NB4 (cell line): ENCODE measurements around the gene GNAO1.

Experiments used
- DNase-seq: peaks from one replicate; pipeline ENCODE4 v3.0.0; 2010; ENCODE audit warnings: low read depth
- H3K4me3 ChIP-seq: one replicate; pipeline ENCODE4 v1.5.1; 2011; ENCODE audit warnings: mild to moderate bottlenecking, low read depth, low read length, moderate library complexity
- CTCF ChIP-seq: IDR thresholded peaks from one replicate; pipeline ENCODE4 v1.5.1; 2012; ENCODE audit warnings: low read depth, low read length
- MYC ChIP-seq: IDR thresholded peaks from 2 replicates; pipeline ENCODE4 v1.6.1; 2011; ENCODE audit warnings: low read depth, low read length
- POLR2A ChIP-seq: IDR thresholded peaks from 2 replicates; pipeline ENCODE4 v1.6.1; 2011; ENCODE audit warnings: mild to moderate bottlenecking; ENCODE audit not compliant: insufficient read length; ENCODE audit errors: extremely low read depth
- TF ChIP-seq, protein P1 (sequence below): IDR thresholded peaks from 2 replicates; pipeline ENCODE4 v1.6.1; 2011; ENCODE audit warnings: low read depth, low read length

The GNAO1 gene

GRCh38 chr16:56252835-56253234, 61.5 kb downstream of the GNAO1 start:
- no peak for DNase-seq
- no peak for TF ChIP-seq CTCF
- TF ChIP-seq MYC, result no peak
- TF ChIP-seq, protein P1, sequence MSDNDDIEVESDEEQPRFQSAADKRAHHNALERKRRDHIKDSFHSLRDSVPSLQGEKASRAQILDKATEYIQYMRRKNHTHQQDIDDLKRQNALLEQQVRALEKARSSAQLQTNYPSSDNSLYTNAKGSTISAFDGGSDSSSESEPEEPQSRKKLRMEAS, result no peak
- no peak for TF ChIP-seq POLR2A

DNA sequence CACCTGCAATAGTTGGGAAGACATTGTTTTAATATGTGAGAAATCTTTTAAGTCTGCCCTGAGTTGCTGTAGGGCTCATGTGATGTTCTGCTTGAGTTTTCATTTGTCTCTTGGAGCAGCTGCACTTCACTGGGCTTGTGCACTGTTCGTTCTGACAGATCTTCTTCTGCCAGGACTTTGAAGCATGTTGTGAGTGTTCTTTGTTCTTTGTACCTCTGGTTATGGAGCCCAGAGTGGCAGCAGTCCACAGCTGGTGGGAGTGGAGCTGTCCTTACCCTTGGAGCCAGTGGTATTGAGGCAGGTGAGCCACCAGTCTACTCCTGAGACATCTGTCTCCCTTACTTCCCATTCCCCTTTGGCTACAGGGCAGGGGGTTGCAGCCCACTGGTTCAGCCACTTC, 64.6 kb downstream of the GNAO1 start:
- TF ChIP-seq, protein P1, result no peak
- TF ChIP-seq MYC, result no peak
- TF ChIP-seq POLR2A, result no peak
- no peak for TF ChIP-seq CTCF
- DNase-seq, result no peak
- H3K4me3 ChIP-seq, result no peak overlapping the region

More at GRCh38 chr16:56252835-56253234, 61.5 kb downstream of the GNAO1 start:
- no peak overlapping the region for H3K4me3 ChIP-seq

DNA sequence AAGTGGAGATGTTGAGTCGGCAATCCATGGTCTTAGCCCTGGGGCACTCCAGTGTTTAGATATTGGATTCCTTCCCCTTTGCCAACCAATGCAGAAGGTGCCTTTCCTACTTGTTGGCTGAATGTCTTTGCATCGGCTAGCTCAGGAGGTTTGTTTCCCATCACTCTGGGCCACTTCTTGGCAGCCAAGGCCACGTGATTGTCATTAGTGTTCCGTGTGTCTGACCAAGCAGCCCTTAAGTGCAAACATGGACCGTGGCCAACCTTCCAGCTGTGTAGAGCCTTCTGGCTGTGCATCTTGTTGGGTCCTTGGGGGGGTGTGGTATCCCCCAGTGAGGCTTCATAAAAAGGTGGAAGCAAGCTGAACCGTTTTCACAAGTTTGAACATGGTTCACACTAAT, 66.0 kb downstream of the GNAO1 start:
- H3K4me3 ChIP-seq, result no peak overlapping the region
- no peak for DNase-seq
- TF ChIP-seq POLR2A (no peak), MYC (no peak), CTCF (no peak)
- TF ChIP-seq, protein P1, result no peak

DNA sequence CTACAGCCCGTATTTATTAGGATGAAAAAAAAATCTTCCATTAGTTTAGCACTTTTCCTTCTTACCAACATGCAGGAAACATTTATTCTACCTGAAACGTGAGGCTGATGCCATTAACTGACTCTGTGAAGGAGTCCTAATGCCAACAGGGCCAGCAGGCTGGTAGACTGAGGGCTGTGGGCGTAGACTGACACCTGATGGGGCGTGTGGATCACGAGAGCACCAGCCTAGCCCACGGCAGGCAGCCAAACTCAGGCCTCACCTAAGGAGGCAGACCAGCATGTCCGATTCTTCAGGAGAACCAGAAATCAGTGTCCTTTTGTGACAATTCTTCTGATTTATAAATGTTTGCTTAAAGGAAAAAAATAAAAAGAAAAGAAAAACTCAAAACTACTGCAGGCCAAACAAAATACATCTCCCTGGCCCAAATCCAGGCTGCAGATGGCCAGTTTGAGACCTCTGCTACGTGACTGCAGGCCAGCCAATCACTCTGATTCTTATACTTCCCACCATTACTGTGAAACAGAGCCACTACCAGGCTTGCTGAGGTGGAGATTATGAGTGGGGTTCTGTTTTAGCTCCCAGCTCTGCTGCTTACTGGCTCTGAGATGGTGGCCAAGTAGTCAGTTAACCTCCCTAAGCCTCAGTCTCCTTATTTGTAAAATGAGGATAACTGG, 66.5 kb downstream of the GNAO1 start:
- no peak overlapping the region for H3K4me3 ChIP-seq

GRCh38 chr16:56258508-56259424, 67.5 kb downstream of the GNAO1 start:
- no peak for DNase-seq
- no peak for TF ChIP-seq MYC
- TF ChIP-seq CTCF, result no peak
- TF ChIP-seq, protein P1, result no peak
- TF ChIP-seq POLR2A, result no peak
- no peak overlapping the region for H3K4me3 ChIP-seq

More for the DNA sequence above, 66.5 kb downstream of the GNAO1 start:
- TF ChIP-seq, protein P1, result no peak
- no peak for TF ChIP-seq CTCF
- TF ChIP-seq MYC, result no peak
- no peak for TF ChIP-seq POLR2A
- no peak for DNase-seq
